22Rv1 (cell line): ENCODE data around the gene CAVIN2.

Experiments
- ZFX ChIP-seq: fragments of 450-650 bp; IDR thresholded peaks from 2 replicates; pipeline ENCODE4 v1.6.1; 2017; ENCODE audit warnings: antibody characterized with exemption, borderline replicate concordance
- TF ChIP-seq, protein P1 (sequence below): fragments of 450-650 bp; IDR thresholded peaks from 2 replicates; pipeline ENCODE4 v1.5.1; 2017; ENCODE audit warnings: mild to moderate bottlenecking

DNA sequence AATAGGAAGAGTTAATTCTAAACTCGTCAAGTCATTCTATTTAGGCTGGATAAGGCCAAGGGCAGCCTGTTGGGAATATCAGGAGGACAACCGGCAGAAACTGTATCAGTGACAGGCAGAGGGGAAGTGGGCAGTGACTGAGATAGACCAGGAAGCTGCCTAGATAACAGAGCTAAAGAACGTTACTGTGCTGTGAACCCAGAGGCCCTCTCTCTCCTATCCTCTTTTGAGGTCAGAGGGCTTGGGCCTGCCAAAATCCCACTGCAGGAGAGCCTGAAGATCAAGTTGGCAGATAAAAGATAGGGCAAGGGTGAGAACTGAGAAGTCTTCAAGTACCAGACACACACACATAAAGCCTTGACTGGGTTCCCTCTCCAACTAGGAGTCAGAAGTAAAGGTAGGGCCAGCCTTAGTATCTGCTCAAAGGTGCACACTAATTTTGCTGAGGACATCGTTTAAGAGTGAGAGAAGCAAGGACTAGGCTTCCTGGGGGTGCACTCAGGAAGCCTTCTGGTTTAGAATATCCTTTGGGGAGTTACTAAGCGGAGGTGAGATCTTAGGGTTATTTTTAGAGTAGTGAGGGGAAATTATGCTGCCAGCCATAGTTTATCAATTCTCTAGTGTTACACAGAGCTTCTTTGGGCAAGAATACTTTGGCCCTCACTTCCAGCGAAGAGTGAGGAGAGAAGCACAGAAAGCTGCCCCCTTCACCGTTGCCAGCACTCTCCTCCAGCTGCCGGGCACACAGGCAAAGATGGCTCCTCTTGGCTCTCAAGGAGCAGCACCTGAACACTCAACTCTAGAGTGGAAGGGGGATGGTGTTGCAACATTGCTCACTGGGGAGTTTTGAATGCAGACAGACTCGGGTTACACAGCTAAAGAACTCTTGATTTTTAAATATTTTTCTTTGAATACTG is 9.8 kb downstream of the CAVIN2 start:
- TF ChIP-seq, protein P1, sequence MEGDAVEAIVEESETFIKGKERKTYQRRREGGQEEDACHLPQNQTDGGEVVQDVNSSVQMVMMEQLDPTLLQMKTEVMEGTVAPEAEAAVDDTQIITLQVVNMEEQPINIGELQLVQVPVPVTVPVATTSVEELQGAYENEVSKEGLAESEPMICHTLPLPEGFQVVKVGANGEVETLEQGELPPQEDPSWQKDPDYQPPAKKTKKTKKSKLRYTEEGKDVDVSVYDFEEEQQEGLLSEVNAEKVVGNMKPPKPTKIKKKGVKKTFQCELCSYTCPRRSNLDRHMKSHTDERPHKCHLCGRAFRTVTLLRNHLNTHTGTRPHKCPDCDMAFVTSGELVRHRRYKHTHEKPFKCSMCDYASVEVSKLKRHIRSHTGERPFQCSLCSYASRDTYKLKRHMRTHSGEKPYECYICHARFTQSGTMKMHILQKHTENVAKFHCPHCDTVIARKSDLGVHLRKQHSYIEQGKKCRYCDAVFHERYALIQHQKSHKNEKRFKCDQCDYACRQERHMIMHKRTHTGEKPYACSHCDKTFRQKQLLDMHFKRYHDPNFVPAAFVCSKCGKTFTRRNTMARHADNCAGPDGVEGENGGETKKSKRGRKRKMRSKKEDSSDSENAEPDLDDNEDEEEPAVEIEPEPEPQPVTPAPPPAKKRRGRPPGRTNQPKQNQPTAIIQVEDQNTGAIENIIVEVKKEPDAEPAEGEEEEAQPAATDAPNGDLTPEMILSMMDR = no peak
- no peak for TF ChIP-seq ZFX
